Neuronal stem cell (in vitro differentiated cells): ENCODE measurements around the gene C15orf39. TPM values are rescaled to one million over a fixed set of nuclear protein-coding genes. Genes with fewer than 3 reads are reported as not detected.
"Not testable (repeated sequence)": the region's sequence is repeated elsewhere in the genome, so short reads cannot be mapped to it uniquely, and the experiment has no call there.

ENCODE experiments used
- DNase-seq: peaks from one replicate; pipeline ENCODE4 v3.0.0-alpha.2; 2013; ENCODE audit warnings: low spot score
- H2AFZ ChIP-seq: one replicate; pipeline ENCODE4 v1.6.1; 2013; ENCODE audit warnings: mild to moderate bottlenecking, low read length, inconsistent platforms
- H2AK5ac ChIP-seq: 2 replicates; pipeline ENCODE4 v1.6.1; 2013; ENCODE audit warnings: low read depth, mild to moderate bottlenecking, inconsistent platforms, low read length, moderate library complexity, mixed read lengths
- H2BK120ac ChIP-seq: 2 replicates; pipeline ENCODE4 v1.6.1; 2013; ENCODE audit warnings: low read depth, mild to moderate bottlenecking, inconsistent platforms, low read length, moderate library complexity, mixed read lengths
- H2BK12ac ChIP-seq: one replicate; pipeline ENCODE4 v1.6.1; 2013; ENCODE audit warnings: low read length, inconsistent platforms
- H2BK15ac ChIP-seq: 2 replicates; pipeline ENCODE4 v1.6.1; 2013; ENCODE audit warnings: mild to moderate bottlenecking, low read length, inconsistent platforms, mixed read lengths
- H2BK5ac ChIP-seq: one replicate; pipeline ENCODE4 v1.6.1; 2013; ENCODE audit warnings: inconsistent platforms, mild to moderate bottlenecking, low read length, moderate library complexity
- H3K14ac ChIP-seq: one replicate; pipeline ENCODE4 v1.6.1; 2013; ENCODE audit warnings: low read length, inconsistent platforms
- H3K18ac ChIP-seq: 2 replicates; pipeline ENCODE4 v1.6.1; 2013; ENCODE audit warnings: low read length, inconsistent platforms
- H3K23ac ChIP-seq: 2 replicates; pipeline ENCODE4 v1.6.1; 2013; ENCODE audit warnings: low read depth, mild to moderate bottlenecking, mixed read lengths, low read length, inconsistent platforms; ENCODE audit not compliant: poor library complexity
- H3K27ac ChIP-seq: replicated peaks from 3 replicates; pipeline ENCODE4 v1.5.1; 2013; ENCODE audit warnings: low read length, inconsistent platforms
- H3K27me3 ChIP-seq, 3 experiments: 2 replicates each; pipeline ENCODE4 v1.6.1; 2013; ENCODE audit warnings: low read length in 3 of 3, mild to moderate bottlenecking in 2 of 3, inconsistent platforms in 1 of 3, low read depth in 1 of 3, mixed read lengths in 1 of 3, moderate library complexity in 1 of 3; ENCODE audit not compliant: control insufficient read depth in 3 of 3, insufficient read depth in 3 of 3
- H3K36me3 ChIP-seq, 2 donors: replicated peaks in 1 of 2; 2 replicates each; pipeline ENCODE4 v1.6.1; 2013; ENCODE audit warnings: low read length in 2 of 2; ENCODE audit not compliant: control insufficient read depth in 2 of 2, insufficient read depth in 2 of 2
- H3K4ac ChIP-seq: 2 replicates; pipeline ENCODE4 v1.6.1; 2013; ENCODE audit warnings: inconsistent platforms, mild to moderate bottlenecking, low read length, moderate library complexity
- H3K4me1 ChIP-seq, 2 donors: 1 replicate in 1 of 2; 2 replicates in 1 of 2; pipeline ENCODE4 v1.6.1; 2013; ENCODE audit warnings: low read length in 2 of 2, low read depth in 1 of 2; ENCODE audit not compliant: control insufficient read depth in 2 of 2, insufficient read depth in 1 of 2
- H3K4me2 ChIP-seq: one replicate; pipeline ENCODE4 v1.6.1; 2013; ENCODE audit warnings: mild to moderate bottlenecking, low read length, inconsistent platforms; ENCODE audit not compliant: insufficient read depth, poor library complexity, severe bottlenecking
- H3K4me3 ChIP-seq, 2 donors: 2 replicates each; pipeline ENCODE4 v1.5.1; 2013; ENCODE audit warnings: low read length in 2 of 2, mild to moderate bottlenecking in 2 of 2, inconsistent platforms in 1 of 2, moderate library complexity in 1 of 2
- H3K79me1 ChIP-seq: one replicate; pipeline ENCODE4 v1.6.1; 2013; ENCODE audit warnings: low read depth, mild to moderate bottlenecking, inconsistent platforms, low read length, moderate library complexity
- H3K9ac ChIP-seq: one replicate; pipeline ENCODE4 v1.6.1; 2013; ENCODE audit warnings: mild to moderate bottlenecking, low read depth, low read length, inconsistent platforms; ENCODE audit not compliant: poor library complexity
- H3K9me3 ChIP-seq, 2 donors: replicated peaks in 1 of 2; 2 replicates each; pipeline versions ENCODE3 to v1.6.1; 2013; ENCODE audit warnings: low read length in 2 of 2, mild to moderate bottlenecking in 2 of 2, inconsistent platforms in 1 of 2, low read depth in 1 of 2, mixed read lengths in 1 of 2, moderate library complexity in 1 of 2; ENCODE audit not compliant: control insufficient read depth in 2 of 2, insufficient read depth in 1 of 2
- H4K8ac ChIP-seq: one replicate; pipeline ENCODE4 v1.6.1; 2013; ENCODE audit warnings: low read depth, mild to moderate bottlenecking, inconsistent platforms, low read length, moderate library complexity
- H4K91ac ChIP-seq: one replicate; pipeline ENCODE4 v1.6.1; 2013; ENCODE audit warnings: low read length, low read depth, mild to moderate bottlenecking, inconsistent platforms; ENCODE audit not compliant: poor library complexity
- WGBS, 2 donors: extraction: QIAGEN DNeasy Blood & Tissue Kit; methylation state at CpG; one replicate each; pipeline ENCODE4 v1.1.7; 2013; ENCODE audit warnings: missing lambda C conversion rate in 2 of 2, mixed read lengths in 1 of 2; ENCODE audit not compliant: insufficient read length in 2 of 2, insufficient replicate concordance in 1 of 2; ENCODE audit errors: extremely low coverage in 2 of 2; 5-methylcytosine and 5-hydroxymethylcytosine counted together
- small RNA-seq: library from polyadenylated mRNA; stranded (forward); fragments of <200 nt; extraction: miRNeasy Mini kit (QIAGEN cat#:217004); gene quantifications from one replicate; pipeline ENCODE3, GENCODE V24; 2013; ENCODE audit not compliant: insufficient read depth

C15orf39 gene

DNA sequence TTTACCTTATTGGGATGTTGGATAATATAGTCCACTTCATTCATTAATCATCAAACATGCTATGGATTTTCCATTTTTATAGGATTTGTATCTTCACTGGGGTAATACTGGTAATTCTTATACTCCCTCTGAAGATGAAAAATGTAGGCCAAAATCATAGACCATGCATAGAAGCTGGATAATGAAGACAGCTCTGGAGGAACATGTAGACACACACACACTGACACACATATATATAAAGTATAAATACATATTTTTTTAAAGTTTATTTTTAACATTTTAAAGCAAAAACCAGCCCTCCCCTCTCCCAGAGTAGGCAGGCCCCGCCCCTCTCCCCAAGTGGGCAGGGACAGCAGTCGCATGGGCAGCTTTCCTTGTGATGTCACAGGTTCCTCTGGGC lies 56.4 kb downstream of the C15orf39 start, which contains the start of gene GOLGA6C:
Gene GOLGA6C (plus strand): TSS at position 301 of the 400 bp plus-strand sequence. CDS start 265 bp downstream, outside the sequence.
- H3K4me1 ChIP-seq, H3K4me3 ChIP-seq, H3K79me1 ChIP-seq, H2AK5ac ChIP-seq, H4K91ac ChIP-seq, H3K4ac ChIP-seq, H2AFZ ChIP-seq, H3K9ac ChIP-seq, DNase-seq, H4K8ac ChIP-seq, H2BK12ac ChIP-seq, H3K36me3 ChIP-seq, H3K27me3 ChIP-seq, H3K14ac ChIP-seq, H3K4me2 ChIP-seq, H2BK15ac ChIP-seq, H2BK5ac ChIP-seq, H3K23ac ChIP-seq, H3K9me3 ChIP-seq, H3K27ac ChIP-seq, H2BK120ac ChIP-seq, H3K18ac ChIP-seq: not testable (repeated sequence)
- WGBS, 2 donors, result no CpG with 5 or more reads among the region's 2 CpGs

DNA sequence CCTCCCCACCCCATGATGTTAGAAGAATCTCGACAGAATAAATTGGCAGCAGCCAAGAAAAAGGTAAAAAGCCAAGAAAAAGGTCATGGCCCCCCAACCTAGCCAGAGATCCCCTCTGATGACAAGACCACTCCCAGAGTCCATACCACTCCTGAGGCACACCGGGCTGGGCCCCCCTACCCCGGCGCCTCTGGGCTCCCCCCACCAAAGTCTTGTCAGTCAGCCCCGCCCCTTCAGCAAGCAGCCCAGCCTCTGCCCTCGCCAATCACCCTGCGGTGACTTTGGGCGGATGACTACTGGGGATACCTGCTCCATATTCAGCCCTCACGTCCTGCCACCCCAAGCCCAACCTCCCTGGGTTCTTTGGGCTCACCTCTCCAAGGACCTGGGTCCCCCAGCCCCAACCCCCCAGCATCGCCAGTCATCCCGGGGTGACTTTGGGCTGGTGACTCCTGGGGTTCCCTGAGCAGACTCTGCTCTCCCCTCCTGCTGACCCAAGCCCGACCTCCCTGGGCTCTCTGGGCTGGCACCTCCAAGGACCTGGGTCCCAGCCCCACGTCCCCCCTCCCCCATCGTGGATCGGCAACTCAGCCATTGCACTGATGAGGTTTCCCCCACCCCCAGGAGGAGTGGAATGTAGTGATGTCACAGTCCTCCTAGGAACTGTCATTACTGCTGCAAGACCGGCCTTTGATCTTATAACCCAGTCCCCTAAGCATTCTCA lies 57.1 kb downstream of the C15orf39 start:
- H3K14ac ChIP-seq, H3K9me3 ChIP-seq, H3K4me2 ChIP-seq, H2BK15ac ChIP-seq, H3K27ac ChIP-seq, H3K4ac ChIP-seq, H2BK120ac ChIP-seq, H3K27me3 ChIP-seq, H3K9ac ChIP-seq, DNase-seq, H3K36me3 ChIP-seq, H3K79me1 ChIP-seq, H2AFZ ChIP-seq, H3K4me1 ChIP-seq, H2AK5ac ChIP-seq, H2BK5ac ChIP-seq, H4K8ac ChIP-seq, H4K91ac ChIP-seq, H2BK12ac ChIP-seq, H3K18ac ChIP-seq, H3K4me3 ChIP-seq, H3K23ac ChIP-seq: not testable (repeated sequence)
- no CpG with 5 or more reads among the region's 16 CpGs for WGBS, 2 donors

DNA sequence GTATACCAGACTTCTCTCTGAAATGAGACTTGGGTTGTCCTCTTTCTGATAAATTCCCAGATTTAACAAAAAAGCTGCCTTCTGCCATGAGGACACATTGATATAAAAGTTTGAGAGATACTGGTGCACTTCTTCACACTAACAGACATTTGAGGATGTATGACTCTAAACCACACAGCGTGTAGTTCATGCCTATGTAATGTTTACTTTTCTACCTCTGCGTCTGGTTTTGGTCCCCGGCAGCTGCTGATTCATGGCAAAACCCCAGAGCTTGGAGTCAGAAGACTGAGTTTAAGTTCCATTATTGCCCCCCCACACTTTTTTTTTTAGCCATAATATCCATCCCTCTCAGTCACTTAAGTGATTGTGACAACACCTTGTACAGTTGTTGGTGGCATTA lies 58.2 kb downstream of the C15orf39 start:
- H3K36me3 ChIP-seq, H3K4me2 ChIP-seq, H3K27me3 ChIP-seq, H3K4me1 ChIP-seq, H2BK5ac ChIP-seq, H3K23ac ChIP-seq, H2AFZ ChIP-seq, H3K79me1 ChIP-seq, DNase-seq, H2BK12ac ChIP-seq, H3K4ac ChIP-seq, H3K27ac ChIP-seq, H2AK5ac ChIP-seq, H3K9ac ChIP-seq, H2BK120ac ChIP-seq, H4K8ac ChIP-seq, H3K18ac ChIP-seq, H3K4me3 ChIP-seq, H4K91ac ChIP-seq, H3K9me3 ChIP-seq, H3K14ac ChIP-seq, H2BK15ac ChIP-seq: not testable (repeated sequence)
- no CpG with 5 or more reads among the region's 3 CpGs for WGBS, 2 donors

Small RNA genes lying within 50 kb of the gene (small RNA-seq; reads per million reads assigned to genes)
- gene AC068338.1, result not detected
